Eye (tissue), 1 donor: ENCODE results near the gene PDE8A.
A peak's percentile ranks its signal among the peaks of the same experiment; 100 is the strongest.

Experiments
- DNase-seq: peaks from one replicate; pipeline ENCODE4 v3.0.0-alpha.2; 2015

Gene PDE8A

DNA sequence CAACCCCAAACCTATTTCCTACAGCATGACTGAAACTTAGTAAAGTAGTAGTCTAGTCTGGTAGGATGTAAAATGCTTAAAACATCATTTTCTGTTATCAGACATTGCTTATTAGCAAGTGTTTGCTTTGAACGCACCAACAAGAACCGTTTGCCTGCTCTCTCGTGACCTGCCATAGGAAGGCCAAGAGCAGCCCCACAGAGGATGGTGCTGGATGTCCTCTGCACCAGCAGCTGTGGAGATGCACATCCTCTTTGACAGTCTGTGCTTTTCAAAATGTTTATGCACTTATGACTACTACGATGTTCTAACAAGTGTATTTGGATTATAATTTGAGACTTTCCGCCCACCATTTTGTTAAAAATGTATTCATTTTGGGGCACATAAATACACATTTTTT lies 59.6 kb downstream of the PDE8A start:
- no peak for DNase-seq

DNA sequence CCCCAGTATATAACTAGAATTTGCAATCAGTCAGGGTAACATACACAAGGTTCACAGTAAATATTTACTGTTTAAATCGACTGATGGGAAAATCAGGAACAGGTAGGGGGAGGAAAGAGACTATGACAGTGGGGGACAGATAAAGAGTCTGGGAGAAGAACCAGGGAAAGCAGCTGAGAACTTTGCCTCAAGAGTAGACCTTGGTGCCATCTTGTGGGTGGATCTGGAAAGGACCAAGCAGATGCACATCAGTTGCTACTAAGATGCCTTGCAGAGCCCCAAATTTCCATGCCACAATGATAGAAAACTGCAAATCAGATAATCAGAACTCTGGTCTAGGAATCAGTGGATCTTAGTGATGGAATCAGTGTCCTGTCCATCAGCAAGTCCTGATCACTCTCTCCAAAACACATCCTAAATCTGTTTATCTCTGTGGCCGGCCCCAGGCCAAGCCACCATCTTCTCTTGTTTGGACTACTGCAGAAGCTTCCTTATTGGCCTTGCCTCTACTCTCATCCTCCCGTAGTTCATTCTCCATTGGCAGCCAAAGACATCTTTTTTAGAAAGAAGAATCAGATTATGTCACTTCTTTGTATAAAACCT lies 62.7 kb downstream of the PDE8A start:
- DNase-seq, result peak; percentile 76

DNA sequence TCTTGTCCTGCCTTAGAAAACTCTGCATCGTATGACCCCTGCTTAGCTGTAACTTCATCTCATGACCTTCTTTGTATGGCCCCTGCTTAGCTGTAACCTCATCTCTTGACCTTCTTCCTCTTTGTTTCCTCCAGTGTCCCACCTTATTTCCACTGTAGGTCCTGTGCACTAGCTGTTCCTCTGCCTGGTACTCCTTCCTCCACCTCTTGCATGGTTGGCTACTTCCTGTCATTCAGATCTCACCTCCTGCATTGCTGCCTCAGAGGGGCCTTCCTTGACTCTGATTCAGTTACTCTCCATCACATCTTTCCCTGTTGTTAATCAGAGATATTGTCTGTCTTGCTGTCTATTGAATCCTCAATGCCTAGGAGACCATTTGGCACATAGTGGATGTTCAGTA lies 63.2 kb downstream of the PDE8A start:
- no peak for DNase-seq

DNA sequence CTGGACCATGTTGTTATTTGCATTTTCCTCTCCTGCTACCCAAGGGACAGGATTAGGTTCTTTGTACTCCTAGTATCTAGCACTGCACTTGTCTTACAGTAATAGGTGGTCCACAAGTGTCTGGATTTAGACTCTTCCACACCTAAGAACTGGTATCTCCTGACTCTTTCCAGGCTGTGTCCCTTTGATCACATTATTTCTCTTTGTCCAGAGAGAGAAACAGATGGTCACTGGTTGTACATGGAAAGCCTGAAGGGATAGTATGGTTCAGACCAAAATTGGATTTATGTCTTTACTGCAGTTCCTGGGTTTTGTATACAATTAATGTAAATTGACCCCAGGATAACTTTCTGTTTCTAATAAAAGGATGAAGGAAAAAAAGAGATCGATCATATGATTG lies 64.0 kb downstream of the PDE8A start:
- DNase-seq, result no peak

- DNase-seq, result no peak
Observed at GRCh38 chr15:85047271-85047948, 65.8 kb downstream of the PDE8A start.

DNA sequence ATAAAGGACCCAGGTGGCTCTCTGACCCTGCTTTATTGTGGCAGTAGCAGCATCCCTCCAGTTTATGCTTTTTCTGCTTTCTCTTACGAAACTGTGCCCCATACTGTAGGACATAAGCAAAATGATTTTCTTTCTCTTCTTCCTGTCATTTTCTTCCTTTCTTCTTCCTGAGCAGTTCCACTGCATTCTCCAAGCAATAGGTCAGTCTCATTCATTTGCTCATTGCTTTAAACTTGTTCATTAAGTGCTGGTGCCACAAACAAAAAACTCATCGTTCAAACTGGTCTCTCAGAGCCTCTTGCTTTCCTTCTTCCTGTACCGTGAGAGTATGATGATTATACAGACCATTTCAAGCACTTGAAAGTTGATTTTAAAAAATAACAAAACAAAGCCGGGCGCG lies 66.8 kb downstream of the PDE8A start:
- no peak for DNase-seq

GRCh38 chr15:85049805-85050204 lies 68.1 kb downstream of the PDE8A start:
- DNase-seq, result no peak

DNA sequence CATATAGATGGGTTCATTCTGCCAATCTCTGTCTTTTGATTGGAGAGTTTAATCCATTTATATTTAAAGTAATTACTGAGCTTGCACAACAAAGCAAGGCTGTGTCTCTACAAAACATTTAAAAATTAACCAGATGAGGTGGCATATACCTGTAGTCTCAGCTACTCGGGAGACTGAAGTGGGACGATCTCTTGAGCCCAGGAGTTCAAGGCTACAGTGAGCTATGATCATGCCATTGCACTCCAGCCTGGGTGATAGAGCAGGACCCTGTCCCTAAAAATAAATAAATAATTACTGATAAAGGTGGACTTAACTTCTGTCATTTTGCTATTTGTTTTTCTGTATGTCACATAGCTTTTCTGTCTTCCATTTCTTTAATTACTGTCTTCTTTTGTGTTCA lies 78.1 kb downstream of the PDE8A start:
- DNase-seq, result no peak

DNA sequence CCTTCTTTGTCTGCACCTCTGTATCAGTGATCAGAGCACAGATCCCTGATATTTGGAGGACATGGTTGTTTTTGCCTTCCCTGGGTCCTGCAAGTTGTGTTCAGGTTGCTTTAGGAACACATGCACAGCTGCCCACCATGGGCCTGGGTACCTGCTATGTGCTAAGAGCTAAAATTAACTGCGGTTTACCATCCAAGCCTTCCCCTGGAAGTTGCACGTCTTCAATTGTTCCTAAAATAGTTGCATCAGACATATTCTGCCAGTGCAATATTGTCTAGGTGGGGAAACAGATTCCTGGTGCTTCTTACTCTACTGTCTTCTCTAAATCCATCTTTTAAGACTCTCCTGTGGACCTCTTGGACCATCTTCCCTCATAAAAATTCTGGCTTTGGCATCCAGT lies 80.9 kb downstream of the PDE8A start:
- no peak for DNase-seq

DNA sequence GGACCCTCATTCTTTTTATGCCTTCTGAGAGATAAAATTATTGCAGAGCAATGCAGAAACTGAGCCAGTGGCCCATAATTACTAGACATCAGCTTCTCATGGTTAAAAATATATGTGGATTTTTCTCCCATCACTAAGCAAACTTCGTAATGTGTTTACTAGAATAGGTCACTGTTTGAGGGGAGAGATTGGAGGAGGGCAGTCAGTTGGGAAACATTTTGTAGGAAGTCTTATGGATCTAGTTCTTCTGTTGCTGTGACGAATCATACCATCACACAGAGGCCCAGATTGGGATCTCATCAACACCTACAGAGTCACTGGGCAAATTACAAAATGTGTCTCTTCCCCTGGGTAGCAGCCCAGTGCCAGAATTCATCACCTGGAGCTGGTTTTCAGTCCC lies 81.4 kb downstream of the PDE8A start:
- DNase-seq, result no peak

DNA sequence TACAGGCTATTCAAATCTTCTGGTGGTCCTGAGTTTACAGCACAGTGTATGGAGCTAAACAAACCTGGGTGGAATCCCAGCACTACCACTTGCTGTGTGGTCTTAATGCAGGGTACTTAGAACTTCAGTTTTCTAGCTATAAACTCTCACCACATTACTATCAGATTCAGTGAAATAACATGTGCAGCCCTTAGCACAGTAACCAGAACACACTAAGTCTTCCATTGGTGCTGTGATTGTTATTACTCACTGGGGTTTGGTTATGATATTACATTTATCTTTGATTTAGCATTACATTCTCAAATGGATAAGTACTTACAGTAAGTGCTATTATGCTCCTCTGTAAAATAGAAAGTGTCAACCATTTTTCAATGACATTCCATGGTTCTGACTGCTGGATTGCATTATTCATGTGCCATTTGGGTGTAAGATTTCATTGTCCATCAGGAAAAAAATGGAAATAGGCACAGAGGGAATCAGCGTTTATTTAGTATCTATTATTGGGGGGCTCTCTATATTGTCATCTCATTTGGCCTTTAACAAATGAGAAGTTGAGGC lies 81.9 kb downstream of the PDE8A start:
- no peak for DNase-seq

DNA sequence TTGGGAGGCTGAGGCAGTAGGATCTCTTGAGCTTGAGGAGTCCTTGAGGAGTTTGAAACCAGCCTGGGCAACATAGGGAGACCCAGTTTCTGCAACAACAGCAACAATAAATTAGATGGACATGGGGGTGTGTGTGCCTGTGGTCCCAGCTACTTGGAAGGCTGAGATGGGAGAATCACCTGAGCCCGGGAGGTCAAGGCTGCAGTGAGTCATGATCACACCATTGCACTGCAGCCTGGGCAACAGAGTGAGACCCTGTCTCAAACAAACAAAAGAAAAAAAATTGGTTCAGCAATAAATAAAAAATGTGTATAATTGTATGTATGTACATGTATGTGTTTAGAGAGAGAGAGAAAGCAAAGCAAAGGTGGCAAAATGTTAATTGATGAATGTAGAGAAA lies 83.1 kb downstream of the PDE8A start:
- DNase-seq, result no peak

DNA sequence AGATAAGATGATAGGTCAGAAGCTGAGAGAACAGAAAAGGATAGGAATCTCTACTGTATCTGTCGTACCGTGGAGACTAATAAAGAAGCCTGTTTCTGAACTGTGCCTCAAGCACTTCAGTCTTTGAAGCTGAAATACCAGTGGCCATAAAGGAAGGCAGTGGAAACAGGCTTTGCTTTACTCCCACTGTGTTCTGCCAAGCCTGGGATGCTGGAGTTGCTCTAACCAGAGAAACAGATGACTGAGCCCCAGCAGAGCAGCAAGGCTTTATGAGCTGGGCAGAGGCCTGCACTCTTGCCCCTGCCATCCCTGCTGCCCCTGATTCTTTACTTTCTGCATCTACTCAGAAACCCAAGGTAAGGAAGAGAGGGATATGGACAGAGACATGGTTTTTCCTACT lies 89.4 kb downstream of the PDE8A start:
- DNase-seq, result no peak

DNA sequence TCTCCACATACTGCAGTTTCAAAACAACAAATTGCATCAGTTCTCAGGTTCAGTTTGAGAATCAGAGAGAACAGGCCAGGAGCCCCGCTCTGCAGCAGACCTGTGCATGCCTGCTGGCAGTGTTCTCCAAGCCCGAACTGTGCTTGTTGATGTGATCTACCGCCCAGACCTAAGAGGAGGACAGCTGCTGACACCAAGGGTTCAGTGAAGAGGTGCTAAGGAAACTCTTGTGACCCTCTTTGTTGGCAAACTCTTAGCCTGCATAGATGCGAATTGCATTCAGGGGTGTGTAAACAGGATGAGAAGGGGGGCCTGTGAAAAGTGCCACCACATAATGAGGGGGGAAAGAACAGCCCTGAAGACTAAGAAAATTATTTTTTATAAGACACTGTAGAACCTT lies 89.8 kb downstream of the PDE8A start:
- DNase-seq, result no peak

DNA sequence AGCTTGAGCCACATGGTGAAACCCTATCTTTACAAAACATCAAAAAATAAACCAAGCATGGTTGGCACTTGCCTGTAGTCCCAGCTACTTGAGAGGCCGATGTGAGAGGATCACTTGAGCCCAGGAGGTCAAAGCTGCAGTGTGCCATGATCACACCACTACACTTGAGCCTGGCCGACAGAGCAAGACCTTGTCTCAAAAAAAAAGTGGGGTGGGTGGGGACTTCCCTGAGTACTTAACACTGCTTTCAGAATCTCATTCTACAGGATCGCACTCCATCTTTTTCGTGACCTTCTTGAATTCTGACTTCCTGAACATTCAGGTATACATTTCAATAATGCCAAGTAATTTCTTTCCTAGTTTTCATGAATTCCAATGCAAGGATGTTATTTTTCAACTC lies 91.3 kb downstream of the PDE8A start:
- DNase-seq, result no peak

DNA sequence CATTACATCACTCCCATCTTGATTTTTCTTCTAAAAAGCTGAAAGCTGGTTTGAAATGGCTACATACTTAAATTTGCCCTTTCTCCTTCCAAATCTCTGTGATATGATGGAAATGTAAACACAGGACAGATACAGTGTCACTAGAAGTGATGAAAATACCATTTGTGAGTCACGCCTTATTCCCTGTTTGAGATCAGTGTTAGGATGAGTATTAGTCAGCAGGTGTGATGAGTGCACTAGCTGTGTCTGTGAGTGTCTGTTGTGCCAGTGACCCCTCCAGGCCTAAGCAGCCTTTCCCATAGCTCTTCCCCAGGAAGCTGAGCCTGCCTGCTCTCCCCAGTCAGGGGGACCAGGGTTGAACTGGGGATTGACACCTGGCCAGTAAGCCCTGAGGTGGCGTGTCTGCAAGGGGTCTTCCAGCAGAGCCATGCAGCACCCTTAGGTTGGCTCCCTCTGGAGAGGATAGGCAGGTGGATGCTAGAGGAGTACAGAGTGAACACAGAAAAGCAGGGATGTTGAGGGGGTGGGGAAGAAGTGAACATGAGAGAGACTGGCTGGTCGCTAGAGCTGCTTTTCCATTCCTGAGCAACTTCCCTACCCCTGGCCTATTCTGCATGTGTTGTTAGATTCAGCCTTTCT lies 92.0 kb downstream of the PDE8A start:
- no peak for DNase-seq

DNA sequence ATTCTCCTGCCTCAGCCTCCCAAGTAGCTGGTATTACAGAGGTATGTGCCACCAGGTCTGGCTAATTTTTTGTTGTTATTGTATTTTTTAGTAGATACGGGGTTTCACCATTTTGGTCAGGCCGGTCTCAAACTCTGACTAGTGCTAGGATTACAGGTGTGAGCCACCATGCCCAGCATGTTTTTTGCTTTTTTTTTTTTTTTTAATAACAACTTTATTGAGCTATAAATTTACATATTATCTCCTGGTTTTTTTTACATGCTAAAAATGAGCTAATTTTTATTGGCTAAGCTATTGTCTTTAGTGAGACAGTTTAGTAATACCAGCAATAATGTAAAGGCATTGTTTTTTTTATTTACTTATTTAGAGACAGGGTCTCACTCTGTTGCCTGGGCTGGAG lies 105.2 kb downstream of the PDE8A start:
- no peak for DNase-seq

DNA sequence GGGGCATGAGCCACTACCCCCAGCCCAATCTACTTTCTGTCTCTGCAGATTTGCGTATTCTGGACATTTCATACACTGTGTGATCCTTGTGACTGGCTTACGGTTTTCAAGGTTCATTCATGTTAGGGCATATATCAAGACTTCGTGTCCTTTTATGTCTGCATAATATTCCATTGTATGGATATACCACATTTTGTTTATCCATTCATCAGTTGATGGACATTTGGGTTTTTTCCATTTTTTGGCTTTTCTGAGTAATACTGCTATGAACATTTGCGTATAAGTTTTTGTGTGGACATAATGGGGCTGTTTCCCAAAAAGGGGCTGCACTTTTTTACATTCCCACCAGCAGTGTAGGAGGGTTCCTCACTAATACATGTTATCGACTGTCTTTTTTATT lies 106.6 kb downstream of the PDE8A start:
- no peak for DNase-seq

DNA sequence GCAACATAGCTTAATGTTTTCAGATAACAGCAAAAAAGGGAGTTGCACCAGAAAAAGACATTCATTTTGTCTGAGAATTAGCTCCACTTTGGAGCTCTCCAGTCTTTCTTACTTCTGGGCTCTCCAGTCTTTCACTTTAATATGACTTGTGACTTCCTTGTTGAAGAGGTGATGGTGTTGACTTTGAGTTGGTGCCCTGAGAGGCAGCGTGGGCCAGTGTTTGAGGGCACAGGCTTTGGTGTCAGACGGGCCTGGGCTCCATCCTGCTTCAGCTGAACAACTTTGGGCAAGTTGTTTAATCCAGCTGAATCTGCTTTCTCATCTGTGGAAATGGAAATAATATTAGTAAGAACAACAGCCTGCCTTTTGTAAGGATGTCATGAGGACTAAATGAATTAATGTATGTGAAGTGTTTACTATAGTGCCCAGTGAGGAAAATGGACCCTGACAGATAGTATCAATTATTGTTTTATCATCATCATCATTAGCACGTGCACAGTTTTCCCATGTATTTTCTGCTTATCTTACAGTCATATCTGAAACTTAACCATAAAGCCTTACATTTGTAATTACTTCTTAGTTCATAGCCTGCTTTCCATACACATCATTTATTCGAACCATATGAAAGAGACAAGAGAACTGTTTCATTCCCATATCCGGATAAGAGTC lies 108.4 kb downstream of the PDE8A start:
- no peak for DNase-seq

GRCh38 chr15:85091990-85092389 lies 110.3 kb downstream of the PDE8A start:
- DNase-seq, result no peak

GRCh38 chr15:85094685-85095084 lies 113.0 kb downstream of the PDE8A start:
- no peak for DNase-seq

DNA sequence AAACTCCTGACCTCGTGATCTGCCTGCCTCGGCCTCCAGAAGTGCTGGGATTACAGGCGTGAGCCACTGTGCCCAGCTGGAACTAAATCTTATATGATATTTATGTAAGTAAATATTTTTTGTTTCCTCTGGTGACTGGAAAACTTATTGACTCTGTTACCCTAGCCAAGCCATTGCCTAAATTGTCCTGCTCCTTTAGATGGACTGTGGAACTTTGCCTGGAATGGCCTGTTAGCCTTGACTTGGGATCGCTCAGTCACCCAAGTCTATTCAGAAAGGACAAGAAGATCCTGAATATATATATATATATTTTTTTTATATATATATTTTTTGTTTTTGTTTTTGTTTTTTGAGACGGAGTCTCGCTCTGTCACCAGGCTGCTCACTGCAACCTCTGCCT lies 113.9 kb downstream of the PDE8A start:
- no peak for DNase-seq

DNA sequence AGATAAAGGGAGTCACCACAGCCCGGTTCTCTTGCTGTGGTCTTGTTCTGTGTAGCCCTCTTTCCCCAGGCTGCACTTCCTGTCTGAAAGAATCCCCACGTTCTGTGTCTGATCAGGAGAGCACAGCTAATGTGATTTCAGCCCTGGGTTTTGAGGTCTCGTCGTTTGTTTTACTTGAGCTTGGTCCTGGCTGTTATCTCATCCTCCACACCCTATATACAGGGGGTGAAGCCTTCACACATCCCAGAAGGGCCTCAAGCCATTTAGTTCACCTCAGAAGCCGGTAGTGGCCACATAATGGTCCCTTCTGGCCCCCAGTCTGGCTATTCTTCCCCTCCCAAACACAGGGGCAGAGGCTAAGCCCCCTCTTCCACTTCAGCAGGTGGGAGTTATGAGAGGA lies 115.6 kb downstream of the PDE8A start:
- no peak for DNase-seq

DNA sequence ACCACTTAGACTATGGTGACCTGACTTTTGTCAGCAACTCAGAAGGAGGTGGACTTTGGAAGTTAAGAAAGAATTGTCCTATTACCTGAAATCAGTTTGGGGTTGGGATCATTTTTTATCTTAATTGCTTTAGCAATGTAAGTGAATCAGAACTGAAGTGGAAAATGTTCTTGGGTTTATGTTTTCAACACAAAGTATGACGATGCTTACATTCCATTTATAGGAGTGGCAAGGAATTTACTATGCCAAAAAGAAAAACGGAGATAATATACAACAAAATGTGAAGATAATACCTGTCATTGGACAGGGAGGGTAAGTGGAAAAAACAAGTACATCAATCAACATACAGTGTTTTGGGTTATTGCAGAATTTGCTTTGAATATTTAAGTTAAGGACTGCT lies 116.1 kb downstream of the PDE8A start:
- no peak for DNase-seq
